Spleen (tissue), 7 donors: ENCODE results near the gene STRN.

Experiments
- POLR2A ChIP-seq, 3 donors: fragments of 450-650 bp; IDR thresholded peaks; one replicate each; pipeline ENCODE4 v1.5.1; 2017; ENCODE audit warnings: antibody characterized with exemption in 3 of 3, mild to moderate bottlenecking in 1 of 3
- TF ChIP-seq, protein P1 (sequence below), 11 experiments: fragments of 200-600 bp in 7 of 11; fragments of 450-650 bp in 4 of 11; sonication (generic) in 4 of 11; IDR thresholded peaks in 8 of 11; conservative IDR thresholded peaks in 3 of 11; 1 replicate in 7 of 11; 2 replicates in 4 of 11; pipeline versions ENCODE4 v1.4.0 to v1.8.0; 2016 to 2021; ENCODE audit warnings: antibody characterized with exemption in 11 of 11, inconsistent platforms in 4 of 11, mild to moderate bottlenecking in 1 of 11
- donor health status: DM: no; HTN: no; CAD: no; lungs with moderate emphysema.
- donor health status: DM: no; HTN: no; CAD: no.
- donor health status: DM: no; HTN: no; CAD: no.

DNA sequence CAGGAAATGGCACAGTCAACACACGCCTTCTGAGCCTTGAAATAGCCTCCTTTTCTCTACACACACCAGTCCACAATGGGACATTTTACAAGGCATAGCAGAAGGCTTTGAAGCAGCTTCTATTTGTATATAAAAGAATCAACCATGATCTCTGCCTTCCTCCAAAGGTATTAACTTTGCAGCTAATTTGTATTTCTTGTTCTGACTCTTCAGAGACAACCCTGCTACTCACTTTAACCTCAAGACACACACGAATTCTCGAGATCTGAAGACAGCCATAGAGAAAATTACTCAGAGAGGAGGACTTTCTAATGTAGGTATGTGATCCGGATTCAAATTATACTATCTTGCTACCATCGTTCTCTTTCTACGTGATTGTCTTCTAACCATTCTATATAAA, 165.2 kb downstream of the STRN start:
- TF ChIP-seq, protein P1, sequence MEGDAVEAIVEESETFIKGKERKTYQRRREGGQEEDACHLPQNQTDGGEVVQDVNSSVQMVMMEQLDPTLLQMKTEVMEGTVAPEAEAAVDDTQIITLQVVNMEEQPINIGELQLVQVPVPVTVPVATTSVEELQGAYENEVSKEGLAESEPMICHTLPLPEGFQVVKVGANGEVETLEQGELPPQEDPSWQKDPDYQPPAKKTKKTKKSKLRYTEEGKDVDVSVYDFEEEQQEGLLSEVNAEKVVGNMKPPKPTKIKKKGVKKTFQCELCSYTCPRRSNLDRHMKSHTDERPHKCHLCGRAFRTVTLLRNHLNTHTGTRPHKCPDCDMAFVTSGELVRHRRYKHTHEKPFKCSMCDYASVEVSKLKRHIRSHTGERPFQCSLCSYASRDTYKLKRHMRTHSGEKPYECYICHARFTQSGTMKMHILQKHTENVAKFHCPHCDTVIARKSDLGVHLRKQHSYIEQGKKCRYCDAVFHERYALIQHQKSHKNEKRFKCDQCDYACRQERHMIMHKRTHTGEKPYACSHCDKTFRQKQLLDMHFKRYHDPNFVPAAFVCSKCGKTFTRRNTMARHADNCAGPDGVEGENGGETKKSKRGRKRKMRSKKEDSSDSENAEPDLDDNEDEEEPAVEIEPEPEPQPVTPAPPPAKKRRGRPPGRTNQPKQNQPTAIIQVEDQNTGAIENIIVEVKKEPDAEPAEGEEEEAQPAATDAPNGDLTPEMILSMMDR (IDR thresholded peaks at IDR 0.05 in 8 of 11, conservative IDR thresholded peaks at IDR 0.05 in 3 of 11) = no peak
- no peak for TF ChIP-seq POLR2A (IDR thresholded peaks at IDR 0.05)
